H1 (cell line): ENCODE measurements around the gene CALML4. TPM values are rescaled to one million over a fixed set of nuclear protein-coding genes. Genes with fewer than 3 reads are reported as not detected.

Experiments
- CTCF ChIA-PET: fragments of 300-600 bp; sonication (Branson Sonifier 250); formaldehyde crosslinking; loops from one replicate; lab custom pipeline; 2021; ENCODE audit not compliant: partially characterized antibody; lab: Charles Lee
- POLR2A ChIA-PET: fragments of 300-600 bp; sonication (Branson Sonifier 250); formaldehyde crosslinking; loops from one replicate; lab custom pipeline; 2021; ENCODE audit warnings: inconsistent platforms; ENCODE audit not compliant: partially characterized antibody; lab: Charles Lee
- DNase-seq, 2 experiments: peaks; one replicate each; pipeline versions ENCODE4 v3.0.0 to v3.0.0-alpha.2; 2010 to 2022; ENCODE audit warnings: low spot score in 2 of 2, low read depth in 1 of 2, mixed read lengths in 1 of 2
- FAIRE-seq: peaks from 2 replicates; lab custom pipeline; 2011; peaks lifted over from hg19 to GRCh38; lab: Jason Lieb, UNC
- H2AFZ ChIP-seq: 2 replicates; pipeline ENCODE4 v1.8.1; 2012; ENCODE audit warnings: low read length, inconsistent platforms
- H2AK5ac ChIP-seq: 2 replicates; pipeline ENCODE4 v1.6.1; 2013; ENCODE audit warnings: low read depth, low read length
- H2BK120ac ChIP-seq: replicated peaks from 2 replicates; pipeline ENCODE3; 2013; ENCODE audit warnings: low read depth, low read length, inconsistent platforms
- H2BK12ac ChIP-seq: 2 replicates; pipeline ENCODE4 v1.6.1; 2013; ENCODE audit warnings: low read depth, low read length
- H2BK15ac ChIP-seq: 2 replicates; pipeline ENCODE4 v1.6.1; 2013; ENCODE audit warnings: low read length
- H2BK20ac ChIP-seq: 2 replicates; pipeline ENCODE4 v1.6.1; 2013; ENCODE audit warnings: low read length
- H2BK5ac ChIP-seq: 2 replicates; pipeline ENCODE4 v1.6.1; 2013; ENCODE audit warnings: low read depth, low read length
- H3K14ac ChIP-seq: 2 replicates; pipeline ENCODE4 v1.6.1; 2013; ENCODE audit warnings: inconsistent platforms; ENCODE audit not compliant: insufficient read length
- H3K18ac ChIP-seq: 2 replicates; pipeline ENCODE4 v1.6.1; 2013; ENCODE audit warnings: low read length; ENCODE audit errors: extremely low read depth
- H3K23ac ChIP-seq: 2 replicates; pipeline ENCODE4 v1.6.1; 2013; ENCODE audit warnings: inconsistent platforms; ENCODE audit not compliant: insufficient read length
- H3K23me2 ChIP-seq: 2 replicates; pipeline ENCODE4 v1.6.1; 2013; ENCODE audit warnings: low read depth, low read length
- H3K27ac ChIP-seq: 2 replicates; pipeline ENCODE4 v1.6.1; 2011; ENCODE audit warnings: low read depth, low read length, inconsistent platforms
- H3K27me3 ChIP-seq, 4 experiments: replicated peaks in 1 of 4; 1 replicate in 1 of 4; 2 replicates in 3 of 4; pipeline versions ENCODE4 v1.6.1 to v1.8.1; 2011 to 2013; ENCODE audit warnings: low read length in 3 of 4, mild to moderate bottlenecking in 3 of 4, inconsistent platforms in 2 of 4, mixed read lengths in 2 of 4, moderate library complexity in 1 of 4; ENCODE audit not compliant: control insufficient read depth in 3 of 4, insufficient read depth in 3 of 4; ENCODE audit errors: extremely low read depth in 1 of 4
- H3K36me3 ChIP-seq, 4 experiments: 2 replicates each; pipeline versions ENCODE4 v1.6.1 to v1.8.1; 2011 to 2013; ENCODE audit warnings: mild to moderate bottlenecking in 4 of 4, low read length in 3 of 4, moderate library complexity in 2 of 4, control low read depth in 1 of 4, inconsistent platforms in 1 of 4; ENCODE audit not compliant: insufficient read depth in 4 of 4, control insufficient read depth in 2 of 4
- H3K4ac ChIP-seq: replicated peaks from 2 replicates; pipeline ENCODE3; 2013; ENCODE audit warnings: low read length, low read depth, mixed read lengths, inconsistent platforms; ENCODE audit not compliant: insufficient read length
- H3K4me1 ChIP-seq, 4 experiments: replicated peaks in 1 of 4; 1 replicate in 1 of 4; 2 replicates in 3 of 4; pipeline versions ENCODE4 v1.6.1 to v1.8.1; 2011 to 2013; ENCODE audit warnings: low read length in 3 of 4, inconsistent platforms in 2 of 4, mixed read lengths in 1 of 4; ENCODE audit not compliant: insufficient read depth in 4 of 4, control insufficient read depth in 3 of 4
- H3K4me2 ChIP-seq, 2 experiments: 2 replicates each; pipeline versions ENCODE4 v1.6.1 to v1.8.1; 2011 to 2013; ENCODE audit warnings: low read depth in 2 of 2, low read length in 2 of 2, control low read depth in 1 of 2, inconsistent platforms in 1 of 2, mild to moderate bottlenecking in 1 of 2; ENCODE audit not compliant: insufficient read depth in 1 of 2
- H3K4me3 ChIP-seq, 4 experiments: fragments of 200-600, 300-600 bp in 1 of 4; sonication (generic), shearing (Covaris generic), sonication (Bioruptor Twin) in 1 of 4; 2 replicates each; pipeline versions ENCODE4 v1.5.1 to v1.8.1; 2011 to 2016; ENCODE audit warnings: low read length in 4 of 4, low read depth in 3 of 4, control low read depth in 2 of 4, inconsistent platforms in 2 of 4, mild to moderate bottlenecking in 2 of 4, mixed read lengths in 1 of 4, moderate library complexity in 1 of 4; ENCODE audit not compliant: insufficient read depth in 2 of 4; ENCODE audit errors: extremely low read depth in 1 of 4
- H3K56ac ChIP-seq: replicated peaks from 2 replicates; pipeline ENCODE3; 2013; ENCODE audit warnings: low read depth, mild to moderate bottlenecking, mixed read lengths, low read length, inconsistent platforms; ENCODE audit not compliant: insufficient read length
- H3K79me1 ChIP-seq: 2 replicates; pipeline ENCODE4 v1.6.1; 2013; ENCODE audit warnings: low read depth, low read length, control low read depth
- H3K79me2 ChIP-seq, 2 experiments: 2 replicates each; pipeline versions ENCODE4 v1.6.1 to v1.8.1; 2012 to 2013; ENCODE audit warnings: low read length in 2 of 2, mild to moderate bottlenecking in 2 of 2, inconsistent platforms in 1 of 2; ENCODE audit not compliant: insufficient read depth in 2 of 2, control insufficient read depth in 1 of 2
- H3K9ac ChIP-seq, 4 experiments: replicated peaks in 1 of 4; 1 replicate in 1 of 4; 2 replicates in 3 of 4; pipeline versions ENCODE4 v1.6.1 to v1.8.1; 2011 to 2013; ENCODE audit warnings: low read depth in 3 of 4, low read length in 3 of 4, control low read depth in 2 of 4, mild to moderate bottlenecking in 2 of 4, moderate library complexity in 2 of 4, inconsistent platforms in 1 of 4; ENCODE audit errors: extremely low read depth in 1 of 4
- H3K9me3 ChIP-seq, 2 experiments: 2 replicates each; pipeline versions ENCODE4 v1.6.1 to v1.8.1; 2012 to 2013; ENCODE audit warnings: mild to moderate bottlenecking in 2 of 2, moderate library complexity in 2 of 2, control low read depth in 1 of 2, inconsistent platforms in 1 of 2, low read depth in 1 of 2, low read length in 1 of 2, mixed read lengths in 1 of 2; ENCODE audit not compliant: insufficient read depth in 2 of 2
- H4K20me1 ChIP-seq, 2 experiments: replicated peaks in 1 of 2; 2 replicates each; pipeline versions ENCODE3 to v1.8.1; 2011 to 2013; ENCODE audit warnings: inconsistent platforms in 2 of 2, low read length in 2 of 2, mild to moderate bottlenecking in 1 of 2; ENCODE audit not compliant: insufficient read depth in 2 of 2, control insufficient read depth in 1 of 2
- H4K5ac ChIP-seq: 2 replicates; pipeline ENCODE4 v1.6.1; 2013; ENCODE audit warnings: low read length, low read depth, mixed read lengths, inconsistent platforms; ENCODE audit not compliant: insufficient read length
- H4K8ac ChIP-seq: 2 replicates; pipeline ENCODE4 v1.8.0; 2013; ENCODE audit warnings: mild to moderate bottlenecking, moderate library complexity, low read length, inconsistent platforms; ENCODE audit not compliant: insufficient read depth; ENCODE audit errors: extremely low read depth
- H4K91ac ChIP-seq: replicated peaks from 2 replicates; pipeline ENCODE3; 2013; ENCODE audit warnings: low read length, mixed read lengths, inconsistent platforms; ENCODE audit not compliant: insufficient read length
- RFX5 ChIP-seq: IDR thresholded peaks from 2 replicates; pipeline ENCODE4 v1.6.1; 2011; ENCODE audit warnings: low read depth, low read length, improper control_type of control experiment, borderline replicate concordance
- SIX5 ChIP-seq: IDR thresholded peaks from 2 replicates; pipeline ENCODE4 v1.6.1; 2011; ENCODE audit warnings: mild to moderate bottlenecking, low read depth, low read length
- TEAD4 ChIP-seq: IDR thresholded peaks from 2 replicates; pipeline ENCODE4 v1.6.1; 2012; ENCODE audit warnings: low read depth, low read length, inconsistent platforms, mixed read lengths
- WGBS, 2 experiments: shearing (Covaris generic) in 1 of 2; methylation state at CpG; one replicate each; pipeline versions ENCODE4 v1.1.6 to v1.1.7; 2013 to 2015; ENCODE audit warnings: low lambda C conversion rate in 2 of 2, mixed read lengths in 2 of 2, inconsistent platforms in 1 of 2, low coverage in 1 of 2, missing lambda C conversion rate in 1 of 2; ENCODE audit not compliant: insufficient replicate concordance in 2 of 2, insufficient coverage in 1 of 2, insufficient read length in 1 of 2; ENCODE audit errors: extremely low coverage in 1 of 2, missing lambda C conversion rate in 1 of 2; 5-methylcytosine and 5-hydroxymethylcytosine counted together
- polyA plus RNA-seq, 7 experiments: library from polyadenylated mRNA; depleted of rRNA in 3 of 7; stranded (reverse) in 5 of 7; unstranded in 2 of 7; fragments of >200 nt in 5 of 7; fragments of 200-250 nt in 2 of 7; gene quantifications; 1 replicate in 5 of 7; 2 replicates in 1 of 7; 4 replicates in 1 of 7; pipeline versions ENCODE4 v1.2.1 to v1.2.3, GENCODE V29; 2011 to 2013; ENCODE audit warnings: missing spikeins in 2 of 7, mixed read lengths in 2 of 7
- total RNA-seq: library from RNA; stranded (reverse); fragmentation: NEBNext Ultra II Directional; extraction: Animal tissue kit (Norgen Biotek cat#: 25700); gene quantifications from 2 replicates; pipeline ENCODE4 v1.2.1, GENCODE V29; 2021

CALML4 gene
- total and polyA plus RNA-seq, 2 of the 8 experiments (the other 6 are each of a cell fraction or from before 2014, with no cell fraction given), result 3.8 to 12.5 TPM

DNA sequence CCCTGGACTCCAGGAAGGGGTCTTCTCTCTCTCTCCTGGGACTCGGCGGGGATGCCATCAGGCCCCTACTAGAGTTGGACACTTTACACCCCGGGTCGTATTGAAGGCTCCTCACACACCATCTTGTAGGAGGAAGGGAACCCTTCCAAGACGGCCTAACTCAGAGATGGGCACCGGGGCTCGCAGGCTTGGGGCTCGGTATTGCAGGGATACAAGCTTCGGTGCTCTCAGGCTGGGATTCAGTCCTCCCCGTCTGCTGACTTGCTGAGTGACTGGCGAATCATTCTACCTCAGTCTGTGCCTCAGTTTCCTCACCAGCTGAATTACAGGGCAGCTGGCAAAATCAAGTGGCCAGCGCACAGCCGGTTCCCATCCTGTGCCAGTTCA, 419 bp upstream of the CALML4 start:
- H3K4ac ChIP-seq, result no peak overlapping the region
- no peak overlapping the region for H2AK5ac ChIP-seq
- H3K79me2 ChIP-seq, result peaks cover 0 to 17% of the 10 kb centered on the region in 2 experiments; a peak in 1 of 4 replicates
- H3K9me3 ChIP-seq, result no peaks in the 10 kb centered on the region
- no peaks in the 10 kb centered on the region for H3K23me2 ChIP-seq
- H3K23ac ChIP-seq, result no peak overlapping the region
- H2BK15ac ChIP-seq, result peak overlapping the region; percentile 46; the same call in 1 of the 2 replicates
- H3K4me1 ChIP-seq, result peaks cover 2 to 39% (median 26%) of the 10 kb centered on the region in 4 experiments
- no peak overlapping the region for H3K56ac ChIP-seq
- peak overlapping the region in 1 of 2 experiments; percentile 35; a peak in 1 of 4 replicates for H3K4me2 ChIP-seq
- no peak for DNase-seq
- 87% methylated on average over 11 of the region's 13 CpGs; no CpG with 5 or more reads in 1 of the 2 experiments for WGBS, 2 experiments
- 0 out of 2 replicates have a peak overlapping the region, but pooled peaks have one; percentile 60 for H2BK12ac ChIP-seq
- no peak overlapping the region for H2AFZ ChIP-seq
- H4K5ac ChIP-seq, result no peak overlapping the region
- H3K27me3 ChIP-seq, result no peaks in the 10 kb centered on the region
- no peak overlapping the region for H3K9ac ChIP-seq
- H4K91ac ChIP-seq, result no peak overlapping the region
- H2BK5ac ChIP-seq, result peak overlapping the region; percentile 52
- peak overlapping the region; percentile 60; the same call in 1 of the 2 replicates for H3K18ac ChIP-seq
- no peaks in the 10 kb centered on the region; a peak in 1 of 8 replicates for H3K36me3 ChIP-seq
- CTCF ChIA-PET, result interaction anchor here (1.4 to 4.3 kb wide), 2 partner anchors 10 to 101 kb away, joined by 4 to 36 read pairs; no protein-coding TSS in a partner anchor
- TF ChIP-seq RFX5 (no peak), SIX5 (no peak), TEAD4 (no peak)
- TF ChIP-seq, all 59 proteins: peak for 0
- Histone ChIP-seq H3K79me1 (peaks cover 2% of the 10 kb centered on the region; the same call in 1 of the 2 replicates), H2BK20ac (no peak overlapping the region), H3K4me3 (no peak overlapping the region), H4K8ac (peak overlapping the region; percentile 37; the same call in 1 of the 2 replicates), H4K20me1 (peaks cover 6 to 26% of the 10 kb centered on the region in 2 experiments), H3K27ac (peak overlapping the region; percentile 22; the same call in 1 of the 2 replicates), H3K14ac (no peak overlapping the region), H2BK120ac (no peak overlapping the region)
- POLR2A ChIA-PET, result interaction anchor here (0.5 to 3.1 kb wide), 4 partner anchors 10 to 1892 kb away, joined by 3 to 20 read pairs (median 4); partner anchors contain the start of genes CLN6 and TLE3
- no peak for FAIRE-seq
